Muscle of back (tissue), 11 donors: ENCODE measurements around the gene COL6A2. TPM values are rescaled to one million over a fixed set of nuclear protein-coding genes. Genes with fewer than 3 reads are reported as not detected.

Experiments used
- DNase-seq, 3 donors: peaks; one replicate each; pipeline versions ENCODE4 v3.0.0 to v3.0.0-alpha.2; 2013
- polyA plus RNA-seq, 10 donors: library from polyadenylated mRNA; unstranded; fragments of 120-200 nt; gene quantifications; one replicate each; pipeline ENCODE4 v1.2.1, GENCODE V29; 2013; ENCODE audit not compliant: insufficient read length in 10 of 10

The COL6A2 gene
- polyA plus RNA-seq, 10 donors: 464 to 978 (median 662) TPM

DNA sequence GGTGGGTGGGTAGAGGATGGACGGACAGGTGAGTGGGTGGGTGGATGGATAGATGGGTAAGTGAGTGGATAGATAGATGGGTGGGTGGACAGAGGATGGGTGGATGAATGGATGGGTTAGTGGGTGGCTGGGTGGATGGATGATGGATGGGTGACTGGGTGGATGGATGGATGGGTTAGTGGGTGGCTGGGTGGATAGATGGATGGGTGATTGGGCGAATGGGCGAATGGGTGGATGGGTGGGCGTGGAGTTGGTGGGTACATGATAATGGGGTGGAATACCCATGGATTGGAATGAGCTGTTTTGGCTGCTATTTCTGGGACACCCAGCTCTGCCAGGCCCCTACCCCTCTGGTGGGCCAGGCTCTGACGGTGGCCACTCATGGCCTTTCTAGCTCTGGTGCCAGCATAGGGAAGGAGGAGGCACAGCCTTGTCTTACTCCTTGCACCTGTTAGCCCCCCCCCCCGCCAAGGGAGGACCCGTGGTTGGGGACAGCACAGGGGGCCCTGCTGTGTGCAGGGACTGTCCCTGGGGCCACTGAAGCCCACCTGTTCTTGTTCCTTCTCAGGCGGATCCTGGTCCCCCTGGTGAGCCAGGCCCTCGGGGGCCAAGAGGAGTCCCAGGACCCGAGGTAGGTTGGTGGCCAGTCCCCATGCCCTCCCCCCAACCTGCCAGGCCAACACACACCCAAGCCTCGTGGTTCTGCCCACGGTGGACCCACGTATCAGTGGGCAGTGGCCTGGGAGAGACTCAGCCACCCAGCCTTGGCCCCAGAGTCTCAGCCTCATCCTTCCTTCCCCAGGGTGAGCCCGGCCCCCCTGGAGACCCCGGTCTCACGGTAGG lies 26.4 kb downstream of the COL6A2 start:
- DNase-seq: no peak

DNA sequence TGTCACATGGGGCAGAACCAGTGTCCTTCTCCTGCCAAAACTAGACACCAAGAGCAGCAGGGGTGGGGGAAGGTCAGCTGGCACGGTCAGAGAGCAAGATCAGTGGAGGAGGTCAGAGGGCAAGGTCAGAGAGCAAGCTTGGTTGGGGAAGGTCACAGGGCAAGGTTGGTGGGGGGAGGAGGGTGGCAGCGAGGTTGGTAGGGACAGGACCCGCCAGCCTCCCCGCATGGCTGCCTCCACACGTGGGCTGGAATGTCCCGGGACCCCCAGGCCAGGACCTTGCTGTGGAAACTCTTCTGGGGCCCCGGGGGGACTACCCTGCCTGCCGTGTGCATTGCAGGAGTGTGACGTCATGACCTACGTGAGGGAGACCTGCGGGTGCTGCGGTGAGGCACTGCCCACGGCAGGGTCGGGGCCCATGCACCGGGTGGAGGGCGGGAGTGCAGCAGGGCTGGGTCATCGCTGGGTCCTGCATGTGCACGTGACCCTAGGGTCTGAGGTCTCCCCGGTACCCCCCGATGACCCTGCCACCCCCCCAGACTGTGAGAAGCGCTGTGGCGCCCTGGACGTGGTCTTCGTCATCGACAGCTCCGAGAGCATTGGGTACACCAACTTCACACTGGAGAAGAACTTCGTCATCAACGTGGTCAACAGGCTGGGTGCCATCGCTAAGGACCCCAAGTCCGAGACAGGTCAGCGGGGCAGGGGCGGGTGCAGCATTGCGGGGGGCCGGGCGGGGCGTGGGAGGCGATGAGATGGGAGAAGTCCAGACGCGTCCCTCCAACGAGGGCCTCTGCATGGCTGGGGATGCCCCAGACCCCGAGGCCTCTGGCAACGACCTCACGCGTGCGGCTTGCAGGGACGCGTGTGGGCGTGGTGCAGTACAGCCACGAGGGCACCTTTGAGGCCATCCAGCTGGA lies 27.3 kb downstream of the COL6A2 start:
- DNase-seq: no peak

DNA sequence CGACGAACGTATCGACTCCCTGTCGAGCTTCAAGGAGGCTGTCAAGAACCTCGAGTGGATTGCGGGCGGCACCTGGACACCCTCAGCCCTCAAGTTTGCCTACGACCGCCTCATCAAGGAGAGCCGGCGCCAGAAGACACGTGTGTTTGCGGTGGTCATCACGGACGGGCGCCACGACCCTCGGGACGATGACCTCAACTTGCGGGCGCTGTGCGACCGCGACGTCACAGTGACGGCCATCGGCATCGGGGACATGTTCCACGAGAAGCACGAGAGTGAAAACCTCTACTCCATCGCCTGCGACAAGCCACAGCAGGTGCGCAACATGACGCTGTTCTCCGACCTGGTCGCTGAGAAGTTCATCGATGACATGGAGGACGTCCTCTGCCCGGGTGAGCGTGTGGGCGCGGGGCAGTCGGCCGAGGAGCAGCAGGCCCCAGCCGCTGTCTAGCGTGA lies 28.0 kb downstream of the COL6A2 start:
- DNase-seq: no peak

DNA sequence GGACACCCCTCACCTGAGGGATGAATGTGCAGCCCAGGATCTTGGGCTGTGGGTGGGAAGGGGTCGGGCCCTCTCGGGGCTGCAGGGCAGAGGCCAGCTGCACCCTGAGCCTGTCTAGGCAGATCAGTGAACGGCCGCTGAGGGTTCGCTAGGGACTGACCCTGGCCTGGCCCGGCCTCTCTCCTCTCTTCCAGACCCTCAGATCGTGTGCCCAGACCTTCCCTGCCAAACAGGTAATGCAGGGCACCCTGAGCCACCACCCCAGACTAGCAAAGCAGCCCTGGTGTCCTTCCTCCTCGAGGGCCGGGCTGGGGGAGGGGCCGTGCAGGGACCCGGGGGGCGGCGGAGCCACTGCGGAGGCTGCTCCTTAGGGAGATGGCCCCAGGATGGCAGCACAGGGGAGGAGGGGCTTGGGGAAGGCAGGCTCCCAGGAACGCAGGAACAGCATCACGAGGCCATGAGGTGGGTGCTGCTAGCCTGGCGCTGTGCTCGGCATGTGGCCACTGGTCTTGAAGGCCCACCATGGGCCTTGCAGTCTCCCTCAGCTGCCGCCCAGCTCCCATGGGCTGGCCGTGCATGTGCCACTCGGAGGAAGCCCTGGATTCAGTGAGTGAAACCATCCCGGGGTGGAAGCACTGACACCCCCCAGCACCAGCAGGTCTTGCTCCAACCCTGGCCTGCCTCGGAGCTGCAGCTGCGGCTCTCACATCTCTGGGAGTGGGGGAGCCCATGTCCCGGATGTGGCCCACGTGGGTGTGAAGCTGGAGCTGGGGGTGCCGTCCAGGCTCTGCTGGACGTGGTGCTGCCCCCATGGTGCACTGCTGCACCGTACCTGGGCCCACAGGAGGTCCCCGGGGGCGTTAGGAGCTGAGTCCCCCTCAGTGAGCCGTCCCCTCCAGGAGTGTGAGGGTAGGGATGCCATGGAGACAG lies 28.7 kb downstream of the COL6A2 start:
- peak in 1 of 3 donors; percentile 56 for DNase-seq

DNA sequence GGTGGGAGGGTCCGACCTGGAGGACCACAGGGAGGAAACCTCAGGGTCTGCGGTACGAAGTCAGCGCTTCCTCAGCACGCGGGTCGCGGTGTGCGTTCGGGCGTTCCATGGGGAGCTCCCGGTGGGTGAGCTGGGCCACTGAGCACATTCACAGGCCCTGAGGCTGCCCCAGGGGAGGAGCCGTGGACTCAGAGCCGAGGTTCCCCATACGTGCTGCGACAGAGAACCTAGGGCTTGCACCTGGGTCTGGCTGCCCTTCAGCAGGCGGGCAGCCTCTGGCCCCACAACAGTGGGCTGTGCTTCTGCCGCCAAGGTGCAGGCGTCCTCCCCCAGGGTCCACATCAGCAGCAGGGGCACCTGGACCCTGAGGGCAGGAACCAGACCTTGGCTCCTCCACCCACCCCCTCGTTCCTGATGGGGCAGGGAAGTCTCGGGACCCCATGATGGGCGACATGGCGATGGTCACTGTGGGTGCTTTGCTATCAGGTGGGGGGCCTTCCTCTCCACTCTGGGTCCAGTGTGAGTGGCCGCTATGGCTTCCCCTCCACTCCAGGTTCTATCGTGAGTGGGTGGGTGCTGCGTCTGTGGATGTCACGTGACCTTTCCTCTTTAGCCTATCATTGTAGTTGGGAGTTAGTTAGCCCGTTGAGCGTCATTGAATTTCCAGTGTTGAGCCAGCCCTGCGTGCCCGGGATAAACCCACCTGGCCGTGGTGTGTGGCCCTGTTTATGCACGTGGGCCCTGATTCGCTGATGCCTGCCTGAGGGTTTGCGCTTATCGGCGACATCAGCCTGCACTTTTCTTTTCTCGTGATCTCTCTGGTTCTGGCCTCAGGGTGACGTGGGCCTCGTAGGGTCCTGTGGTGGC lies 29.6 kb downstream of the COL6A2 start:
- DNase-seq: no peak

DNA sequence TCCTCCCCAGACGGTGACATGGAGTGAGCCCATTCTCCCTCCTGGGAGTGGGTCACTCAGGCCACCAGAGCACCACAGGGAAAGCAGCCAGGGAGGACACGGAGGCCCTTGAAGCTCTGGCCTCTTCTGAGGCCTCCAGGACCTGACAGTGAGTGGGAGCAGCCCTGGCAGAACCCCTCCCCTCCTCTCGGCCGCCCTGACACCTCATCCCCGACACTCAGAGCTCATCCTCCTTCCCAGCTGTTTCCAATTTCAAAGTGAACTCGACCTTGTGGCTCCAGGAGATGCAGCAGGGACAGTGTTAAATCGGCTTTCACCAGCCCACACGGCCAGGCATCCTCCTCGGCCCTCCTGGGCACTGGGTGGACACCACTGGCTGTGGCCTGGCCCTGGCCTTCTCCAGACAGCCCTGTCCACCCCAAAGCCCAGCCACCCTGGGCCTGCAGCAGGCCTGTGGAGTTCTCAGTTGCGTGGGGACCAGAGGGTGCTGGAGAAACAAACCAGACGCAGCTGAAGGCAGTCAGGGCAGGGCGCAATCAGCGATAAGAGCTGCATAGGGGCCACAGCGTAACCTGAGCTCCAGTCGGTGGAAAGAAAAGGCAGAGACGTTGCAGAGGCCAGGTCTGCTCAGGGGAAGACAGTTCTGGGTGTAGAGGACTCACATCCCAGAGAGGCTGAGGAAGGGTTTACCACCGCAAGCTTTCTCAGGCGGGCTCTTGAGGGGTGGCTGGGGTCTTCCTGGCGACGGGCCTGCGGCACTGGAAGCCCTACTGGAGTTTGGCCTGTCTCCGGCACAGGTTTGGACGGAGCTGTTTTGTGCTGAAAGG lies 30.4 kb downstream of the COL6A2 start:
- DNase-seq: peak in 1 of 3 donors; percentile 67

DNA sequence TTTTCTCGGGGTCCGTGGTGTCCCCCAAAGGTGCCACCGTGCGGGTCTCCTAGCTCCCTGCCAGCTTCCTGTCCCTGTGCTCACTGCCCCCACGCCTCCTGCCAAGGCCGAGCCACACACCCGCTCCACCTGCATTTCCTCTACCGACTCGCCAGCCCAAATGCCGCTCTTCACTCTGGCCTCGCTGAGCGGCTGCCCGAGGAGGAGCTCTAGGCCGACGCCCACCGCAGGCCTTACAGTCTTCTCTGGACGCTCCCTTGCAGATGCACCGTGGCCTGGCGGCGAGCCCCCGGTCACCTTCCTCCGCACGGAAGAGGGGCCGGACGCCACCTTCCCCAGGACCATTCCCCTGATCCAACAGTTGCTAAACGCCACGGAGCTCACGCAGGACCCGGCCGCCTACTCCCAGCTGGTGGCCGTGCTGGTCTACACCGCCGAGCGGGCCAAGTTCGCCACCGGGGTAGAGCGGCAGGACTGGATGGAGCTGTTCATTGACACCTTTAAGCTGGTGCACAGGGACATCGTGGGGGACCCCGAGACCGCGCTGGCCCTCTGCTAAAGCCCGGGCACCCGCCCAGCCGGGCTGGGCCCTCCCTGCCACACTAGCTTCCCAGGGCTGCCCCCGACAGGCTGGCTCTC lies 31.1 kb downstream of the COL6A2 start:
- DNase-seq: peak in 1 of 3 donors; percentile 55

DNA sequence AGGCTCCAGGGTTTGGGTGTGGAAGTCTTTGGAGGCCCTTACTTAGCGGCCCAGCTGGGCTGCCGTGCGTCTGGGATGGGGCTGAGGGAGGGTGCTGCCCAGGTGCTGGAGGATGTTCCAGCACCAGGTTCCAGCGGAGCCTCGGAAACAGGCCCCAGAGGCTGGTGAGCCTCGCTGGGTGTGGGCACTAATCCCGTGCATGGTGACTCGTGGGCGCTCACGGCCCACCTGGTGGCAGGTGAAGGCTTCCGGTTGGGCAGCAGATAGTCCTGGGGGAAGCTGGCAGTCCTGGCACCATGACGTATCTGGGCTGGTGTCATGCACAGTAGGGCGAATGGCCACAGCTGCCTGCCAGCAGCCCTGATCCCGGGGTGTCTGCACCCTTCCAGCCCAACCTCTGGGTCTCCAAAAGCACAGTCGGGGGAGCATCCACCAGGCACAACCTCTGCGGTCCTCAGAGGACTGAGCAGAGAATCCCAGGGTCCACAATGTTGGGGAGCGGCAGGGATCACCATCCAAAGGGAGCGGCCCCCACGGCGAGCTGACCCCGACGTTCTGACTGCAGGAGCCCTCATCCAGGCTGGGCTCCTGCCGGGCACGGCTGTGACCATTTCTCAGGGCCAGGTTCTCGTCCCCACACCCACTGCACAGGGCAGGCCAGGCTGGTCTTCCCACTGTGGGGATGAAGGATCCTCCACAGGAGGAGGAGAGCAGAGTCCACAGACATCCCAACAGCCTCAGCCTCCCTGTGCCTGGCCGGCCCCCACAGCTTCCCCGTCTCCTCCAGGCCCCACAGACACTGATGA lies 32.1 kb downstream of the COL6A2 start:
- peak in 1 of 3 donors; percentile 50 for DNase-seq

DNA sequence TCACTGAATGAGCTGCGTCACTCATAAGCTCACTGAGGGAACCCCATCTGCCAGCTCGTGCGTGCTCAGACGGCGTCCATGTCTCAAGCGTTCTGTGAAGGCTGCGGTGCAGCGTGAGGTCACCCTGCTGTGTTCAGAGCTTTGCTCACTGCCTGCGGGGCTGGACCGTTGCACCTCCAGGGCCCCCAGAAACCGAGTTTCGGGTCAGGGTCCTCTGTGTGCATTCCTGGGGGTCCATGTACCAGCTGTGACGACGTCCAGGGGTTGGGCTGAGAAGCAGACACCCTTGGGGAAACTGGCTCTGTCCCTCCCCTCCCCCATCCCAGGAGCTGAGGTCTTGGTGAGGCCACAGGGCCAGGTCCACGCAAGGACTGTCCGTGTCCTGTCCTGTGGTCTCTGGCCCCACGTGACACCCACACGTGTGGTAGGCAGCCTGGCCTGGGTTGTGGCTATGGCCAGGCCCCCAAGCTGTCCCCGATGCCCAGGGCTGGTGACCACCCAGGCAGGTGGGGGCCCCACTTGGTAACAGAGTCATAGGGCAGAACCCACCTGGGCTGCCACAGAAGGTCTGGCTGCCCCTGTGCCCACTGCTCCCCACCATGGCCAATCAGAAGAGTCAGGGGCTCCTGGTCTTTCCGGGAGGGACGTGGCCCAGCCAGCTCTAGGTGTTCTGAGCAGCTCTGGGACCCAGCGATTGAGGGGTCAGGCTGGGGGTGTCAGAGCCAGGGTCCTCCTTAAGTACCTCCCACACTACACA lies 33.1 kb downstream of the COL6A2 start:
- DNase-seq: peak in 1 of 3 donors; percentile 77

DNA sequence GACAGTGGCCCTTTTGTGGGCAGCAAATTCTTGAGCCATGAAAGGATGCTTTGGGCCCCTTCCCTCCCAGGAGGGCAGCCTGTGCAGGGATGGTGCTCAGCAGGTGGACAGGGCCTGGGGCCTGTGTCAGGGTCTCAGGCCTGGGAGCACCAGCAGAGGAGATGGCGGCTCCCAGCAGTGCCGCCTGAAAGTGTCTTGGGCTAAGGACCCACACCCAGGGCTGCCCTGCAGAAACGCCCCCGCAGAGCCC lies 33.6 kb downstream of the COL6A2 start:
- peak in 1 of 3 donors; percentile 65 for DNase-seq

DNA sequence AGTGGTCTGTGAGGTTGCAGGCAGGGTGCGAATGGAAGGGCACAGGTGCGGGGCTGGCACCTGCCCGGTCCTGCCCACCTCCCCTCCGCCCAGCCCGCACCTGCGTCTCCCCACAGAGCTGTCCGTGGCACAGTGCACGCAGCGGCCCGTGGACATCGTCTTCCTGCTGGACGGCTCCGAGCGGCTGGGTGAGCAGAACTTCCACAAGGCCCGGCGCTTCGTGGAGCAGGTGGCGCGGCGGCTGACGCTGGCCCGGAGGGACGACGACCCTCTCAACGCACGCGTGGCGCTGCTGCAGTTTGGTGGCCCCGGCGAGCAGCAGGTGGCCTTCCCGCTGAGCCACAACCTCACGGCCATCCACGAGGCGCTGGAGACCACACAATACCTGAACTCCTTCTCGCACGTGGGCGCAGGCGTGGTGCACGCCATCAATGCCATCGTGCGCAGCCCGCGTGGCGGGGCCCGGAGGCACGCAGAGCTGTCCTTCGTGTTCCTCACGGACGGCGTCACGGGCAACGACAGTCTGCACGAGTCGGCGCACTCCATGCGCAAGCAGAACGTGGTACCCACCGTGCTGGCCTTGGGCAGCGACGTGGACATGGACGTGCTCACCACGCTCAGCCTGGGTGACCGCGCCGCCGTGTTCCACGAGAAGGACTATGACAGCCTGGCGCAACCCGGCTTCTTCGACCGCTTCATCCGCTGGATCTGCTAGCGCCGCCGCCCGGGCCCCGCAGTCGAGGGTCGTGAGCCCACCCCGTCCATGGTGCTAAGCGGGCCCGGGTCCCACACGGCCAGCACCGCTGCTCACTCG lies 34.1 kb downstream of the COL6A2 start:
- peak in 1 of 3 donors; percentile 57 for DNase-seq

DNA sequence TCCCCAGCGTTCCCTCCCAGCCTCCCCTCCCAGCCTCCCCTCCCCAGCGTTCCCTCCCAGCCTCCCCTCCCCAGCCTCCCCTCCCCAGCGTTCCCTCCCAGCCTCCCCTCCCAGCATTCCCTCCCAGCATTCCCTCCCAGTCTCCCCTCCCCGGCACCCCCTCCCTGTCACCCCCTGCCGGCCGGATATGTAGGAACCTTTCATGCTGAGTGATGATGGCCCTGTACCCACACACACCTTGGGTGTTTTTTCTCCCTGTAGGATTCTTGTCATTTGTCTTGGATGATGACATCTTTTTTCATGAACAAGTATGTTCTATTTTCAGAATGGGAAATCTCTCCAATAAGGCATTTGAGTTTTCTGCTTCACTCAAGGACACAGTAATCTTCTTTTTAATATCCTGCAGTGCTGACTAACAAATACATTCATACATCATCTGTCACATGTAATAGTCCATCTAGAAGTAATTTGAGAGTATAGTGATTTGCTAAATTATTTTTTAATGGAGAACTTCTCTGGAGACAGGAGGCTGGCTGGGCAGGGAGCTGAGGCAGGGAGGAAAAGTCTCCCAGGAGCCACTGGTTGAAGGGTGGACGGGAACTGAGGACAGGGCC lies 38.0 kb downstream of the COL6A2 start:
- DNase-seq: no peak

DNA sequence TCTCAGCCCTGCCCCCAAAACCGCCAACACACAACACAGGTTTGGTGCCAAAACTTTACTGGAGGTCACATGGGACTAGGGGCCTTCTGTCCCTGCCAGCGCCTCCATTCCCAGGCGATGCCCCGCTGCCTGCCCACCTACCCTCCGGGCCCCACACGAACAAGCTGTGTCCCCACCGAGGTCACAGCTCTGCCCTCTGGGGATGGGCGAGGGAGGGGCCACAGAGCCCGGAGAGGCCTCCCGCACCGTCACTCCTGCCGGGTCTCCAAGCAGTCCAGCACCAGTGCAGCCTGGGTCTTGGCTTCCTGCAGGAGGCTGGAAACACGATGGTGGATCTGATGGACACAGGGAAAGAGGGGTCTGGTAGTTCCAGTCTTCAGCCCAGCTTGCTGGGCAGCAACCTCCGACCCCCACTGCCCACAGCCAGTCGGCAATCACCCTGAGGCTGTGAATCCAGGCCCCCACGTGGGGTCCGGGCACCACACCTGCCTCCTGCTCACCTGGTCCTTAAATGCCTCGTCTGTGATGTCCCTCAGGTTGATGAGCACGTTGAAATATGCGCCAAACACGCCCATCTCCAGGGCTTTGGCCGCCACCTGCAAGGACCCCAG lies 38.9 kb downstream of the COL6A2 start:
- DNase-seq: no peak

DNA sequence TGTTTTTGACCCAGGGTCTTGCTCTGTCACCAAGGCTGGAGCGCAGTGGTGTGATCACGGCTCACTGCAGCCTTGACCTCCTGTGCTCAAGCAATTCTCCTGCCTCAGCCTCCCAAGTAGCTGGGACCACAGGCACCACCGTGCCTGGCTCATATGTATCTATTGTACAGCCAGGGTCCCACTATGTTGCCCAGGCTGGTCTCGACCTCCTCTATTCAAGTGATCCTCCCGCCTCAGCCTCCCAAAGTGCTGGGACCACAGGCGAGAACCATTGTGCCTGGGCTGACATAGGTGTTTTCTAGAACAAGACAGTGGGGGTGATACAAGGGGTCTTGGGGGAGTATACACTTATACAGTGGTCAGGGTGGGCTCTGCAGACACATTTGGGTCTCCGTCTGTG lies 40.0 kb downstream of the COL6A2 start:
- DNase-seq: no peak

DNA sequence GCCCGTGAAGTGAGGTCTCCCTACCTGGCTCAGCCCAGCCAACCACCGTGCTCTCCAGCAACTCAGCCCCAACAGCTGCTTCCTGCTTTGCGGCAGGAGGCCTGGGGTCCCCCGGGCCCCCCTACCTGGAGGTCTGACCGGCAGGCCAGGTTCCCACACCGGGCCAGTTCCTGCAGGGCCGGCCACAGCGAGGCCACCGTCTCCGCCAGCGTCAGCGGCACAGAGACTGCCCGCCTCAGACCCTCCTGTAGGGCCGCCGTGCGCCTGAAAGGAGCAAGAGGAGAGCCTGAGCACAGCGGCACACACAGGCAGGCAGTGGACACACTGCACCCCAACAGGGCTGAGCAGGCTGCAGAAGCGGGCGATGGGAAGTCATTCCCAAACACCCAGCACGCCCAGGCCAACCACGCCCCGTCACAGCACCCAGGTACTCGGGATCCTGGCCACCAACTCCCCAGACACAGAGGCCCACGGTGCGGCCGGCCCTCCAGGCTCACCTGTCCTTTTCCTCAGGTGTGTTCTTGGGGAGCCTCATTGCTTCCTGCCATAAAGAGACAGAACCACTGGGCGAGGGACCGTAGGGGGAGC lies 40.6 kb downstream of the COL6A2 start:
- no peak for DNase-seq
